Liver (tissue), 9 donors: ENCODE results near the gene CHML. TPM values are rescaled to one million over a fixed set of nuclear protein-coding genes. Genes with fewer than 3 reads are reported as not detected.

ENCODE experiments used
- DNase-seq: peaks from one replicate; pipeline ENCODE4 v3.0.0-alpha.2; 2017; ENCODE audit warnings: low spot score
- H3K27ac ChIP-seq, 2 donors: one replicate each; pipeline ENCODE4 v1.7.0; 2013; ENCODE audit warnings: inconsistent platforms in 2 of 2, low read length in 2 of 2, control low read depth in 1 of 2, low read depth in 1 of 2, mild to moderate bottlenecking in 1 of 2
- H3K27me3 ChIP-seq, 4 donors: one replicate each; pipeline versions ENCODE4 v1.6.1 to v1.7.0; 2013; ENCODE audit warnings: low read length in 3 of 4, inconsistent platforms in 1 of 4, mild to moderate bottlenecking in 1 of 4, moderate library complexity in 1 of 4; ENCODE audit not compliant: control insufficient read depth in 4 of 4, insufficient read depth in 4 of 4
- H3K36me3 ChIP-seq, 4 donors: one replicate each; pipeline versions ENCODE4 v1.6.1 to v1.7.0; 2013; ENCODE audit warnings: low read length in 3 of 4, mild to moderate bottlenecking in 3 of 4, low read depth in 1 of 4, moderate library complexity in 1 of 4; ENCODE audit not compliant: control insufficient read depth in 4 of 4, insufficient read depth in 3 of 4
- H3K4me1 ChIP-seq, 4 donors: one replicate each; pipeline versions ENCODE4 v1.6.1 to v1.7.0; 2013; ENCODE audit warnings: low read length in 3 of 4, mild to moderate bottlenecking in 3 of 4, moderate library complexity in 1 of 4; ENCODE audit not compliant: control insufficient read depth in 4 of 4, insufficient read depth in 4 of 4
- H3K4me3 ChIP-seq, 3 donors: one replicate each; pipeline versions ENCODE4 v1.6.1 to v1.7.0; 2013; ENCODE audit warnings: low read length in 3 of 3, control low read depth in 1 of 3, low read depth in 1 of 3, mild to moderate bottlenecking in 1 of 3
- H3K9ac ChIP-seq, 2 donors: one replicate each; pipeline ENCODE4 v1.7.0; 2013; ENCODE audit warnings: low read length in 2 of 2, mild to moderate bottlenecking in 2 of 2, moderate library complexity in 2 of 2, control low read depth in 1 of 2, low read depth in 1 of 2
- H3K9me3 ChIP-seq, 4 donors: one replicate each; pipeline versions ENCODE4 v1.6.1 to v1.7.0; 2013; ENCODE audit warnings: low read length in 3 of 4; ENCODE audit not compliant: control insufficient read depth in 4 of 4
- ATF3 ChIP-seq: IDR thresholded peaks from 2 replicates; pipeline ENCODE4 v1.6.1; 2016; ENCODE audit warnings: antibody characterized with exemption
- CTCF ChIP-seq: fragments of 150-350 bp; IDR thresholded peaks from 2 replicates; pipeline ENCODE4 v1.5.1; 2017; ENCODE audit warnings: improper control_type of control experiment, low read depth, low read length; ENCODE audit not compliant: missing input control
- EGR1 ChIP-seq, 2 donors: IDR thresholded peaks; 2 replicates each; pipeline ENCODE4 v1.6.1; 2016 to 2018; ENCODE audit warnings: antibody characterized with exemption in 2 of 2, low read depth in 2 of 2
- FOXA1 ChIP-seq: IDR thresholded peaks from 2 replicates; pipeline ENCODE4 v1.6.1; 2016; ENCODE audit warnings: antibody characterized with exemption
- FOXA2 ChIP-seq: IDR thresholded peaks from 2 replicates; pipeline ENCODE4 v1.6.1; 2016; ENCODE audit warnings: antibody characterized with exemption
- GABPA ChIP-seq, 2 donors: IDR thresholded peaks in 1 of 2; conservative IDR thresholded peaks in 1 of 2; 2 replicates each; pipeline ENCODE4 v1.6.1; 2016; ENCODE audit warnings: antibody characterized with exemption in 2 of 2, mild to moderate bottlenecking in 1 of 2, moderate library complexity in 1 of 2
- HNF4A ChIP-seq, 2 donors: conservative IDR thresholded peaks; 2 replicates each; pipeline ENCODE4 v1.6.1; 2016; ENCODE audit warnings: antibody characterized with exemption in 2 of 2, mild to moderate bottlenecking in 2 of 2
- HNF4G ChIP-seq: IDR thresholded peaks from 2 replicates; pipeline ENCODE4 v1.6.1; 2016; ENCODE audit warnings: antibody characterized with exemption
- JUND ChIP-seq, 2 donors: IDR thresholded peaks; 2 replicates each; pipeline ENCODE4 v1.6.1; 2016; ENCODE audit warnings: antibody characterized with exemption in 2 of 2
- NR2F2 ChIP-seq: IDR thresholded peaks from 2 replicates; pipeline ENCODE4 v1.6.1; 2016; ENCODE audit warnings: antibody characterized with exemption
- RAD21 ChIP-seq, 2 donors: IDR thresholded peaks; 2 replicates each; pipeline ENCODE4 v1.6.1; 2016; ENCODE audit warnings: antibody characterized with exemption in 2 of 2, mild to moderate bottlenecking in 2 of 2
- RXRA ChIP-seq, 2 donors: IDR thresholded peaks; 2 replicates each; pipeline ENCODE4 v1.6.1; 2017 to 2018; ENCODE audit warnings: antibody characterized with exemption in 2 of 2, mild to moderate bottlenecking in 1 of 2
- SP1 ChIP-seq: IDR thresholded peaks from 2 replicates; pipeline ENCODE4 v1.6.1; 2018; ENCODE audit warnings: antibody characterized with exemption, mild to moderate bottlenecking
- TAF1 ChIP-seq: conservative IDR thresholded peaks from 2 replicates; pipeline ENCODE4 v1.6.1; 2016; ENCODE audit warnings: antibody characterized with exemption, mild to moderate bottlenecking
- WGBS: extraction: QIAGEN DNeasy Blood & Tissue Kit; methylation state at CpG from one replicate; pipeline ENCODE4 v1.1.7; 2013; 5-methylcytosine and 5-hydroxymethylcytosine counted together
- polyA plus RNA-seq, 2 donors: library from polyadenylated mRNA; stranded (reverse) in 1 of 2; unstranded in 1 of 2; fragments of 200-250 nt in 1 of 2; fragments of >200 nt in 1 of 2; fragmentation: Nextera tagmentation in 1 of 2; extraction: Ambion mirVana in 1 of 2; gene quantifications; one replicate each; pipeline versions ENCODE4 v1.2.1 to v1.2.3, GENCODE V29; 2013 to 2015
- total RNA-seq, 2 donors: library from RNA; depleted of rRNA; stranded (reverse); fragments of >200 nt; gene quantifications; one replicate each; pipeline ENCODE4 v1.2.3, GENCODE V29; 2014
- TF ChIP-seq, protein P1 (sequence below): IDR thresholded peaks from 2 replicates; pipeline ENCODE4 v1.6.1; 2016; ENCODE audit warnings: antibody characterized with exemption
- TF ChIP-seq, protein P2 (sequence below): IDR thresholded peaks from 2 replicates; pipeline ENCODE4 v1.6.1; 2016; ENCODE audit warnings: antibody characterized with exemption, mild to moderate bottlenecking
- TF ChIP-seq, protein P3 (sequence below): IDR thresholded peaks from 2 replicates; pipeline ENCODE4 v1.6.1; 2016; ENCODE audit warnings: antibody characterized with exemption
- donor health status: healthy.
- donor health status: healthy.
- donor health status: healthy.
- donor health status: healthy.
- donor health status: healthy.

The CHML gene
- total and polyA plus RNA-seq, 4 donors: 0.53 to 8.1 (median 3.3) TPM

DNA sequence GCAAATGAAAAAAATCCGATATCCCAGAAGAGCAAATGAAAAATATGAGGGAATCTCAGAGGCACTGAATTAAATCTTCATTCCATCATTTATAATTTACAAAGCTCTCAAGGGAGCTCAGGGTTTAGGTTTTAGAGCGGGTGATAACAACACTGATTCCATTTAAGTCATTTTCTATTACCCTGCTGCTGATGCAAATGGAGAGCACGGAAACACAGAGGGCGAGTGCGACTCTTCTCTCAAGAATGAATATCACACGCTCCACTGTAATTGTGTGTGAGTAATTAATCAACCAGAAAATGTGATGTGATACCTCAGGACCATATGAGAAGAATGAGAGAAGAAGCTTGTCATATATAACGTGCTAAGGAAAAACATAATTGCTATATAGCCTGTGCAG is 22.7 kb downstream of the CHML start:
- TF ChIP-seq NR2F2 (no peak), HNF4A (conservative IDR thresholded peaks at IDR 0.05) (no peak), FOXA2 (no peak), RXRA (IDR thresholded peaks at IDR 0.05) (no peak), GABPA (IDR thresholded peaks at IDR 0.05 in 1 of 2, conservative IDR thresholded peaks at IDR 0.05 in 1 of 2) (no peak), ATF3 (no peak), EGR1 (IDR thresholded peaks at IDR 0.05; ENCODE audit: low read depth in 2 of 2) (no peak), JUND (IDR thresholded peaks at IDR 0.05) (no peak), RAD21 (IDR thresholded peaks at IDR 0.05) (no peak), HNF4G (no peak), FOXA1 (no peak), CTCF (no peak), TAF1 (no peak), SP1 (no peak)
- TF ChIP-seq, protein P1, sequence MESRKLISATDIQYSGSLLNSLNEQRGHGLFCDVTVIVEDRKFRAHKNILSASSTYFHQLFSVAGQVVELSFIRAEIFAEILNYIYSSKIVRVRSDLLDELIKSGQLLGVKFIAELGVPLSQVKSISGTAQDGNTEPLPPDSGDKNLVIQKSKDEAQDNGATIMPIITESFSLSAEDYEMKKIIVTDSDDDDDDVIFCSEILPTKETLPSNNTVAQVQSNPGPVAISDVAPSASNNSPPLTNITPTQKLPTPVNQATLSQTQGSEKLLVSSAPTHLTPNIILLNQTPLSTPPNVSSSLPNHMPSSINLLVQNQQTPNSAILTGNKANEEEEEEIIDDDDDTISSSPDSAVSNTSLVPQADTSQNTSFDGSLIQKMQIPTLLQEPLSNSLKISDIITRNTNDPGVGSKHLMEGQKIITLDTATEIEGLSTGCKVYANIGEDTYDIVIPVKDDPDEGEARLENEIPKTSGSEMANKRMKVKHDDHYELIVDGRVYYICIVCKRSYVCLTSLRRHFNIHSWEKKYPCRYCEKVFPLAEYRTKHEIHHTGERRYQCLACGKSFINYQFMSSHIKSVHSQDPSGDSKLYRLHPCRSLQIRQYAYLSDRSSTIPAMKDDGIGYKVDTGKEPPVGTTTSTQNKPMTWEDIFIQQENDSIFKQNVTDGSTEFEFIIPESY: no peak
- TF ChIP-seq, protein P2, sequence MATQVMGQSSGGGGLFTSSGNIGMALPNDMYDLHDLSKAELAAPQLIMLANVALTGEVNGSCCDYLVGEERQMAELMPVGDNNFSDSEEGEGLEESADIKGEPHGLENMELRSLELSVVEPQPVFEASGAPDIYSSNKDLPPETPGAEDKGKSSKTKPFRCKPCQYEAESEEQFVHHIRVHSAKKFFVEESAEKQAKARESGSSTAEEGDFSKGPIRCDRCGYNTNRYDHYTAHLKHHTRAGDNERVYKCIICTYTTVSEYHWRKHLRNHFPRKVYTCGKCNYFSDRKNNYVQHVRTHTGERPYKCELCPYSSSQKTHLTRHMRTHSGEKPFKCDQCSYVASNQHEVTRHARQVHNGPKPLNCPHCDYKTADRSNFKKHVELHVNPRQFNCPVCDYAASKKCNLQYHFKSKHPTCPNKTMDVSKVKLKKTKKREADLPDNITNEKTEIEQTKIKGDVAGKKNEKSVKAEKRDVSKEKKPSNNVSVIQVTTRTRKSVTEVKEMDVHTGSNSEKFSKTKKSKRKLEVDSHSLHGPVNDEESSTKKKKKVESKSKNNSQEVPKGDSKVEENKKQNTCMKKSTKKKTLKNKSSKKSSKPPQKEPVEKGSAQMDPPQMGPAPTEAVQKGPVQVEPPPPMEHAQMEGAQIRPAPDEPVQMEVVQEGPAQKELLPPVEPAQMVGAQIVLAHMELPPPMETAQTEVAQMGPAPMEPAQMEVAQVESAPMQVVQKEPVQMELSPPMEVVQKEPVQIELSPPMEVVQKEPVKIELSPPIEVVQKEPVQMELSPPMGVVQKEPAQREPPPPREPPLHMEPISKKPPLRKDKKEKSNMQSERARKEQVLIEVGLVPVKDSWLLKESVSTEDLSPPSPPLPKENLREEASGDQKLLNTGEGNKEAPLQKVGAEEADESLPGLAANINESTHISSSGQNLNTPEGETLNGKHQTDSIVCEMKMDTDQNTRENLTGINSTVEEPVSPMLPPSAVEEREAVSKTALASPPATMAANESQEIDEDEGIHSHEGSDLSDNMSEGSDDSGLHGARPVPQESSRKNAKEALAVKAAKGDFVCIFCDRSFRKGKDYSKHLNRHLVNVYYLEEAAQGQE: no peak
- TF ChIP-seq, protein P3, sequence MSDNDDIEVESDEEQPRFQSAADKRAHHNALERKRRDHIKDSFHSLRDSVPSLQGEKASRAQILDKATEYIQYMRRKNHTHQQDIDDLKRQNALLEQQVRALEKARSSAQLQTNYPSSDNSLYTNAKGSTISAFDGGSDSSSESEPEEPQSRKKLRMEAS: no peak
- no peak for DNase-seq
- 97% methylated on average over 7 of the region's 7 CpGs for WGBS
- H3K27ac ChIP-seq: no peak overlapping the region
- H3K36me3 ChIP-seq: no peaks in the 10 kb centered on the region
- no peaks in the 10 kb centered on the region for H3K9me3 ChIP-seq
- H3K27me3 ChIP-seq: no peaks in the 10 kb centered on the region
- H3K9ac ChIP-seq: no peak overlapping the region
- peaks cover 4 to 18% (median 7%) of the 10 kb centered on the region in 4 donors for H3K4me1 ChIP-seq
- no peak overlapping the region for H3K4me3 ChIP-seq
